GM12873 (cell line): ENCODE measurements around the gene RASD2.

Experiments
- CTCF ChIP-seq: IDR thresholded peaks from 2 replicates; pipeline ENCODE4 v1.5.1; 2012; ENCODE audit warnings: low read depth, mild to moderate bottlenecking, moderate library complexity, low read length, control low read depth; ENCODE audit not compliant: insufficient read depth; ENCODE audit errors: missing control alignments

The RASD2 gene

DNA sequence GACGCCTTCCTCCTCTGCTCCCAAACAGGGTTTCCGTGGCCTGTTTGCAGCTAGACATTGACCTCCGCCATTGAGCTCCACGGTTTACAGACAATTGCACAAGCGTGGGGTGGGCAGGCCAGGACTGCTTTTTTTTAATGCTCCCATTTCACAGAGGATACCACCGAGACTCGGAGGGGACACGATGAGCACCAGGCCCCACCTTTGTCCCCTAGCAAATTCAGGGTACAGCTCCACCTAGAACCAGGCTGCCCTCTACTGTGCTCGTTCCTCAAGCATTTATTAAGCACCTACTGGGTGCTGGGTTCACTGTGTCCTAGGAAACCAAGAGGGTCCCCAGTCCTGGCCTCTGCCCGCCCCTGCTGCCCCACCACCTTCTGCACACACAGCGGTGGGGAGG lies 12.2 kb downstream of the RASD2 start:
- TF ChIP-seq CTCF, result no peak

- TF ChIP-seq CTCF, result no peak
Measured at GRCh38 chr22:35553341-35553740, 12.7 kb downstream of the RASD2 start.

DNA sequence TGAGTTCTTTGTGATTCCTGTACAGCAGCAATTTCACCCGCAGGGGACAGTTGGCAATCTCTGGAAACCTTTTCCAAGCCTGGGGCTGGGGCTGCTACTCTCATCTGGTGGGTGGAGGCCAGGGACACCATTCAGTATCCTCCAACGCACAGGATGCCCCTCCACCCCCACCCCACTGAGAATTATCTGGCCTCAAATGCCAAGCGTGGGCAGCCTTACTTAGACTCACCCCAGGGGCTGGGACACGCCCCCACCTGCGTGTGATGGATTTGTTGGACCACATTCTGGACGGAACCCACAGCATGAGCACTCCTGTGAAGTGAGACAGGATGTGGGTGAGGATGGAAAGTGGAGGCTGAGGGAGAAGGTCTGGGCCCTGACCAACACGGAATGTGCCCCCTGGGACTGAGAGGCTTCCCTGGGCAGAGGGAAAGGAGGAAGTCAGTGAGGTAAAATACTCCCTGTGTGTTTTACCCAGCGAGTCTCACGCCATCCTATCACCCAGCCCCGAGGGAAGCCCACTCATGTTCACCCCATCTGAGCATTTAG lies 13.7 kb downstream of the RASD2 start:
- TF ChIP-seq CTCF, result no peak

DNA sequence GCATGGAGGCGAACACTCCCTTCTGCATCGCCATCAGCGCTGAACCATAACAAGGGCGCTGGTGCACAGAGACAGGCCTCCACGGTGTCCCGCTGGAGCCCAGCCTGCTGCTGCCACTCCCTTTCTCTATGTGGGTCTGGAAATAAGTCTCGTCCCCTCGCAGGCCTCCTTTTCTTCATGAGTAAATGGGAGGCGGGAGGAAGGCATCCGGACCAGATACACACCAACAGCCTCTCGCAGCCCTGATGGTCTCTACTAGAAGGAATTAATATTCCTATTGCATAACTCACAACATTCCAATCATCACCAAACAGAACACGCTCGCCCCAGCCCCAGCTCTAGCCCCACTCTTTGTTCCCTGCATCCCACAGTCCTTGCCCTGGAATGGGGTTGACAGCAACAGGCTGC lies 14.9 kb downstream of the RASD2 start:
- TF ChIP-seq CTCF, result no peak

GRCh38 chr22:35555946-35556547 lies 15.4 kb downstream of the RASD2 start:
- no peak for TF ChIP-seq CTCF

GRCh38 chr22:35556666-35557065 lies 16.0 kb downstream of the RASD2 start:
- TF ChIP-seq CTCF, result no peak

GRCh38 chr22:35558031-35558430 lies 17.4 kb downstream of the RASD2 start:
- no peak for TF ChIP-seq CTCF

DNA sequence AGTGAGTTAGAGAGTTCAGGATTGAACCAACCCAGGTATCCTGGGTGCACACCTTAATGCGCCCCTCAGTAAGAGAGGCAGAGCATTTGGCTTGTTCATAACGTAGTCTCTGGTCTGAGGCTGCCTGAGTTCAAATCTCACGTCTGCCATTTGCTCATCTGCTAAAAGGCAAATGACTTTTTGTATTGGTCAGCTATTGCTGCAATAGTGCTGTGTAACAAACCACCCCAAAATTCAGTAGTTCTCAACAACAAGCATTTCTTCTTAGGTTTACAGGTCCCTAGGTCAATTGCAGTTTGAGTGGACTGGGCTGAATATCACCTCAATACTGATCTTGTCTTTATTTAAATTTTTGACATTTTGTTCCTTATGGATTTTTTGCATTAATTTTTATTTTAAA lies 18.1 kb downstream of the RASD2 start:
- TF ChIP-seq CTCF, result no peak
